GM19328 (cell line): ENCODE measurements around the gene PAH.

Experiments
- ATAC-seq: cut with Tn5 transposase; IDR thresholded peaks from one replicate; pipeline ENCODE4 v1.9.1; 2021; ENCODE audit warnings: mild to moderate bottlenecking, moderate library complexity; ENCODE audit not compliant: unreplicated experiment

The PAH gene

GRCh38 chr12:102950950-102951619 lies 34.0 kb upstream of the PAH start:
- no peak for ATAC-seq

GRCh38 chr12:102950107-102950949 lies 33.3 kb upstream of the PAH start:
- ATAC-seq, result no peak

- no peak for ATAC-seq
These were observed 31.9 kb upstream of the PAH start for GRCh38 chr12:102948941-102949352.

- no peak for ATAC-seq
These were observed 29.0 kb upstream of the PAH start for GRCh38 chr12:102946042-102946441.

GRCh38 chr12:102939670-102940222 lies 22.7 kb upstream of the PAH start:
- ATAC-seq, result no peak

GRCh38 chr12:102939059-102939458 lies 22.0 kb upstream of the PAH start:
- ATAC-seq, result no peak

- no peak for ATAC-seq
These were observed 16.1 kb upstream of the PAH start for GRCh38 chr12:102933168-102933567.

GRCh38 chr12:102927220-102927619 lies 10.2 kb upstream of the PAH start:
- no peak for ATAC-seq

- no peak for ATAC-seq
These were observed 4.2 kb upstream of the PAH start for GRCh38 chr12:102921240-102921639.

- ATAC-seq, result no peak
These were observed 3.2 kb upstream of the PAH start for GRCh38 chr12:102920271-102920670.

- ATAC-seq, result no peak
These were observed 1.8 kb upstream of the PAH start for GRCh38 chr12:102918840-102919239.

- ATAC-seq, result no peak
These were observed 605 bp downstream of the PAH start for GRCh38 chr12:102916252-102917025.

- ATAC-seq, result no peak
These were observed 3.4 kb downstream of the PAH start for GRCh38 chr12:102913453-102914226.

- no peak for ATAC-seq
These were observed 4.8 kb downstream of the PAH start for GRCh38 chr12:102912258-102912657.

- no peak for ATAC-seq
These were observed 5.7 kb downstream of the PAH start for GRCh38 chr12:102911320-102911719.

GRCh38 chr12:102910792-102911191 lies 6.3 kb downstream of the PAH start:
- ATAC-seq, result no peak

GRCh38 chr12:102910137-102910536 lies 6.9 kb downstream of the PAH start:
- no peak for ATAC-seq

GRCh38 chr12:102907918-102908317 lies 9.1 kb downstream of the PAH start:
- ATAC-seq, result no peak

- no peak for ATAC-seq
These were observed 11.8 kb downstream of the PAH start for GRCh38 chr12:102905229-102905628.

GRCh38 chr12:102903337-102904007 lies 13.6 kb downstream of the PAH start:
- ATAC-seq, result no peak
